CD8-positive, alpha-beta memory T cell (primary cell): ENCODE measurements around the gene MARK3. TPM values are rescaled to one million over a fixed set of nuclear protein-coding genes. Genes with fewer than 3 reads are reported as not detected.
"Not testable (repeated sequence)": the region's sequence is repeated elsewhere in the genome, so short reads cannot be mapped to it uniquely, and the experiment has no call there.

Experiments used
- CTCF ChIA-PET: fragments of 350-600 bp; sonication (Branson Sonifier 250); formaldehyde crosslinking; loops from one replicate; lab custom pipeline; 2021; ENCODE audit warnings: antibody characterized with exemption; lab: Charles Lee
- POLR2A ChIA-PET: fragments of 350-600 bp; sonication (Branson Sonifier 250); formaldehyde crosslinking; loops from one replicate; lab custom pipeline; 2021; ENCODE audit warnings: antibody characterized with exemption; lab: Charles Lee
- DNase-seq, 5 donors: peaks; one replicate each; pipeline versions ENCODE4 v3.0.0 to v3.0.0-alpha.2; 2020 to 2022; ENCODE audit warnings: mixed read lengths in 1 of 5
- H3K27ac ChIP-seq: one replicate; pipeline ENCODE4 v1.7.0; 2013; ENCODE audit warnings: low read depth, mild to moderate bottlenecking, low read length, moderate library complexity
- H3K27me3 ChIP-seq: 2 replicates; pipeline ENCODE4 v1.7.0; 2013; ENCODE audit warnings: low read length, mild to moderate bottlenecking; ENCODE audit not compliant: insufficient read depth, poor library complexity, severe bottlenecking
- H3K36me3 ChIP-seq: 2 replicates; pipeline ENCODE4 v1.7.0; 2013; ENCODE audit warnings: mild to moderate bottlenecking, low read length, moderate library complexity; ENCODE audit not compliant: insufficient read depth
- H3K4me1 ChIP-seq: 2 replicates; pipeline ENCODE4 v1.7.0; 2013; ENCODE audit warnings: mild to moderate bottlenecking, low read length, moderate library complexity; ENCODE audit not compliant: insufficient read depth
- H3K4me3 ChIP-seq: 2 replicates; pipeline ENCODE4 v1.7.0; 2013; ENCODE audit warnings: mild to moderate bottlenecking, low read length
- H3K9me3 ChIP-seq: 2 replicates; pipeline ENCODE4 v1.7.0; 2013; ENCODE audit warnings: mild to moderate bottlenecking, low read length
- H3K27ac Mint-ChIP-seq, 8 donors: one replicate each; pipeline ENCODE4 v1.8.0; 2020 to 2021; ENCODE audit warnings: mixed read lengths in 8 of 8, mild to moderate bottlenecking in 6 of 8, inconsistent platforms in 3 of 8, moderate library complexity in 3 of 8
- H3K27me3 Mint-ChIP-seq, 2 donors: one replicate each; pipeline ENCODE4 v1.8.0; 2020 to 2021; ENCODE audit warnings: mixed read lengths in 2 of 2, mild to moderate bottlenecking in 1 of 2, moderate library complexity in 1 of 2
- H3K36me3 Mint-ChIP-seq, 3 donors: one replicate each; pipeline ENCODE4 v1.8.0; 2020 to 2021; ENCODE audit warnings: mixed read lengths in 3 of 3, inconsistent platforms in 1 of 3, mild to moderate bottlenecking in 1 of 3
- H3K4me1 Mint-ChIP-seq, 3 donors: one replicate each; pipeline ENCODE4 v1.8.0; 2020 to 2021; ENCODE audit warnings: mixed read lengths in 3 of 3, inconsistent platforms in 1 of 3, mild to moderate bottlenecking in 1 of 3
- H3K4me3 Mint-ChIP-seq, 7 donors: one replicate each; pipeline ENCODE4 v1.8.0; 2020 to 2021; ENCODE audit warnings: mixed read lengths in 7 of 7, mild to moderate bottlenecking in 6 of 7, moderate library complexity in 4 of 7, inconsistent platforms in 2 of 7
- H3K9me3 Mint-ChIP-seq, 5 donors: one replicate each; pipeline ENCODE4 v1.8.0; 2020 to 2022; ENCODE audit warnings: mixed read lengths in 5 of 5, mild to moderate bottlenecking in 3 of 5, moderate library complexity in 2 of 5, inconsistent platforms in 1 of 5
- polyA plus RNA-seq: library from polyadenylated mRNA; unstranded; fragments of 300-500 nt; fragmentation: Illumina TruSeq; gene quantifications from one replicate; pipeline ENCODE4 v1.2.3, GENCODE V29; 2021
- total RNA-seq, 2 experiments: library from RNA; stranded (reverse); gene quantifications; one replicate each; pipeline ENCODE4 v1.2.3, GENCODE V29; 2021

The MARK3 gene
- total and polyA plus RNA-seq, 3 experiments from 2014 or later, result 45.7 to 92.7 (median 91.9) TPM

- Mint-ChIP-seq H3K4me1 (peaks cover 5 to 13% (median 7%) of the 10 kb centered on the region in 3 donors), H3K4me3 (no peak overlapping the region), H3K9me3 (peaks cover 0 to 3% (median 0%) of the 10 kb centered on the region in 5 donors), H3K36me3 (no peaks in the 10 kb centered on the region), H3K27me3 (peaks cover 9 to 20% of the 10 kb centered on the region in 2 donors), H3K27ac (no peak overlapping the region)
- Histone ChIP-seq H3K4me1 (no peaks in the 10 kb centered on the region), H3K27ac (no peak overlapping the region), H3K27me3 (no peaks in the 10 kb centered on the region), H3K4me3 (no peak overlapping the region), H3K36me3 (no peaks in the 10 kb centered on the region), H3K9me3 (no peaks in the 10 kb centered on the region)
- DNase-seq, result no peak
- POLR2A ChIA-PET, result no interaction called here
- CTCF ChIA-PET, result no interaction called here
These were observed 31.1 kb upstream of the MARK3 start for GRCh38 chr14:103354141-103354540.

DNA sequence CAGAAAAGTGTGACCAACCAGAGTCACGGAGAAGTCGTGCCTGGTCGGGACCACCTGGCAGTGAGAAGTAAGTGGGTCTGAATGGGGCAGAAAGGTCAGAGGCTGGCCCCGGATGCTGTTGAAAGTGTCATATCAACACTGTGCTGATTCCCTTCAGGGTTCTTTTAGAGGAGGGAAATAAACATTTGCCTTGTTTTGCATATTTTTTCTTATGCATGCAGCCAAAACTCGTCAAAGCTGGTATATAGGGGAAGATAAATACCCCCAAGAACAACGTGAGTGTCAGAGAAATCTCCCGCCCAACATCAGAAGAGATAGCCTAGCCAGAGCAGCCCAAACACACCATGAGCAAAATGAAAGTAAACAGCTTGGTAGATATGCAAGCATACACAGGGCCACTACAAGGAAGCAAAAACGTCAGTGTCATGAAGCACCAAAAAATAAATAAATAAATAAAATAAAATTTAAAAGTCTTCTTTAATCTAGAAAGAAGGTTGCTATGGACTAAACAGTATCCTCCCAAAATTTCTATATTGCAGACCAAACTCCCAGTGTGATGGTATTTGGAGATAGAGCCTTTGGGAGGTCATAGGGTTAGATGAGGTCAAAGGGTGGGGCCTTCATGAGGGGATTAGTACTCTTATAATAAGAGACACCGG is 29.1 kb upstream of the MARK3 start:
- H3K4me3 ChIP-seq, result no peak overlapping the region
- H3K27me3 Mint-ChIP-seq, result peaks cover 13 to 28% of the 10 kb centered on the region in 2 donors
- H3K36me3 Mint-ChIP-seq, result no peaks in the 10 kb centered on the region
- H3K27me3 ChIP-seq, result no peaks in the 10 kb centered on the region
- no peak for DNase-seq
- H3K4me1 ChIP-seq, result no peaks in the 10 kb centered on the region
- H3K9me3 ChIP-seq, result no peaks in the 10 kb centered on the region
- H3K27ac Mint-ChIP-seq, result peak overlapping the region in 2 of 8 donors; percentile 8 to 81
- CTCF ChIA-PET, result interaction anchor here (2.1 kb wide), 1 partner anchor 13 kb away, joined by 5 read pairs; no protein-coding TSS in a partner anchor
- peak overlapping the region; percentile 24 for H3K27ac ChIP-seq
- H3K36me3 ChIP-seq, result no peaks in the 10 kb centered on the region
- POLR2A ChIA-PET, result no interaction called here
- peak overlapping the region in 2 of 7 donors; percentile 40 to 46 for H3K4me3 Mint-ChIP-seq
- H3K4me1 Mint-ChIP-seq, result peaks cover 5 to 13% (median 7%) of the 10 kb centered on the region in 3 donors
- peaks cover 0 to 3% (median 0%) of the 10 kb centered on the region in 5 donors for H3K9me3 Mint-ChIP-seq

DNA sequence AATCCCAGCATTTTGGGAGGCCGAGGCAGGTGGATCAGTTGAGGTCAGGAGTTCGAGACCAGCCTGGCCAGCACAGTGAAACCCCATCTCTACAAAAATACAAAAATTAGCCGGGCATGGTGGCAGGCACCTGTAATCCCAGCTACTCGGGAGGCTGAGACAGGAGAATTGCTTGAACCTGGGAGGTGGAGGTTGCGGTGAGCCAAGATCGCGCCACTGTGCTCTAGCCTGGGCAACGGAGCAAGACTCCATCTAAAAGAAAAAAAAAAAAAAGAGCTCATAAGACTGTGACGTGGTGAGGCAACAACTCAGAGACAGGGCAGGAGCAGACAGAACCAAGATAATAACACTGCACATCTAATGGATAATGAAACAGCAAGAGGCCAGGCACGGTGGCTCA is 27.7 kb upstream of the MARK3 start:
- not testable (repeated sequence) for H3K36me3 Mint-ChIP-seq, H3K27me3 ChIP-seq, H3K36me3 ChIP-seq, H3K4me3 Mint-ChIP-seq, H3K4me1 ChIP-seq, H3K4me3 ChIP-seq, DNase-seq, H3K27ac Mint-ChIP-seq, H3K27ac ChIP-seq, H3K9me3 ChIP-seq
- H3K9me3 Mint-ChIP-seq, result peaks cover 6 to 13% (median 10%) of the 10 kb centered on the region in 5 donors
- POLR2A ChIA-PET, result interaction anchor here (0.7 kb wide), 1 partner anchor 356 kb away, joined by 9 read pairs; no protein-coding TSS in a partner anchor
- peaks cover 16 to 28% of the 10 kb centered on the region in 2 donors for H3K27me3 Mint-ChIP-seq
- H3K4me1 Mint-ChIP-seq, result peaks cover 5 to 13% (median 7%) of the 10 kb centered on the region in 3 donors
- CTCF ChIA-PET, result interaction anchor here (1.0 to 2.1 kb wide), 2 partner anchors 14 to 48 kb away, joined by 3 to 5 read pairs; no protein-coding TSS in a partner anchor

DNA sequence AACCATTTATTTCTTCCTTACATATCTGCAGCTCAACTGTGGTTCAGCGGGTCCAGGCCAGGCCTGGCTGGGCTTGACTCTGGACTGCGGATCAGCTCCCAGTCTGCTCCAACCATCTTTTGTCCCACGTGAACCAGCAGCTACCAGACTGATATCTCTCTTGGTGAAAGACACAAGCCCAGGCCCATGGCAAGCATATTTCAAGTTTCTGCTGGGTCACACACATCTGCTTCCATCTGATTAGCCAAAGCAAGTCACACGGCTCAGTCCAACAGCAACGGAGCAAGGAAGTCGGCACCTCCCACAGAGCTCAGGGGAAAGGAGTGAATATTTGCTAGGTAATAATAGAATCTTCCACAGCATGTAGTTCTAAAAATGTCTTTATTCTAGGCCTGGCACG is 24.7 kb upstream of the MARK3 start:
- Mint-ChIP-seq H3K4me1 (peaks cover 5 to 13% (median 7%) of the 10 kb centered on the region in 3 donors), H3K9me3 (peaks cover 16 to 30% (median 25%) of the 10 kb centered on the region in 5 donors), H3K4me3 (no peak overlapping the region), H3K27me3 (peaks cover 17 to 20% of the 10 kb centered on the region in 2 donors), H3K27ac (no peak overlapping the region), H3K36me3 (peaks cover 2 to 22% (median 2%) of the 10 kb centered on the region in 3 donors)
- Histone ChIP-seq H3K27me3 (no peaks in the 10 kb centered on the region), H3K36me3 (no peaks in the 10 kb centered on the region), H3K4me3 (no peak overlapping the region), H3K4me1 (no peaks in the 10 kb centered on the region), H3K9me3 (no peaks in the 10 kb centered on the region), H3K27ac (no peak overlapping the region)
- DNase-seq, result no peak
- ChIA-PET CTCF (interaction anchor here (1.1 kb wide), 1 partner anchor 9 kb away, joined by 3 read pairs; no protein-coding TSS in a partner anchor), POLR2A (no interaction called here)

GRCh38 chr14:103361867-103362266 is 23.3 kb upstream of the MARK3 start:
- Histone ChIP-seq H3K27me3 (no peaks in the 10 kb centered on the region), H3K9me3 (no peaks in the 10 kb centered on the region), H3K27ac (no peak overlapping the region), H3K36me3 (no peaks in the 10 kb centered on the region), H3K4me1 (no peaks in the 10 kb centered on the region), H3K4me3 (no peak overlapping the region)
- peaks cover 14 to 22% of the 10 kb centered on the region in 2 donors for H3K27me3 Mint-ChIP-seq
- ChIA-PET CTCF (interaction anchor here (1.1 kb wide), 1 partner anchor 8 kb away, joined by 3 read pairs; no protein-coding TSS in a partner anchor), POLR2A (no interaction called here)
- no peak overlapping the region for H3K4me3 Mint-ChIP-seq
- peaks cover 0 to 4% (median 2%) of the 10 kb centered on the region in 3 donors for H3K4me1 Mint-ChIP-seq
- H3K9me3 Mint-ChIP-seq, result peaks cover 16 to 30% (median 25%) of the 10 kb centered on the region in 5 donors
- H3K36me3 Mint-ChIP-seq, result peaks cover 2 to 22% (median 2%) of the 10 kb centered on the region in 3 donors
- no peak overlapping the region for H3K27ac Mint-ChIP-seq
- DNase-seq, result no peak

- no peak overlapping the region for H3K4me3 Mint-ChIP-seq
- ChIA-PET POLR2A (no interaction called here), CTCF (no interaction called here)
- peaks cover 2 to 22% (median 2%) of the 10 kb centered on the region in 3 donors for H3K36me3 Mint-ChIP-seq
- no peak overlapping the region for H3K4me3 ChIP-seq
- peaks cover 14 to 30% (median 25%) of the 10 kb centered on the region in 5 donors for H3K9me3 Mint-ChIP-seq
- no peaks in the 10 kb centered on the region for H3K4me1 Mint-ChIP-seq
- no peaks in the 10 kb centered on the region for H3K9me3 ChIP-seq
- no peak overlapping the region for H3K27ac Mint-ChIP-seq
- H3K27me3 Mint-ChIP-seq, result peaks cover 14 to 23% of the 10 kb centered on the region in 2 donors
- H3K36me3 ChIP-seq, result no peaks in the 10 kb centered on the region
- no peaks in the 10 kb centered on the region for H3K4me1 ChIP-seq
- H3K27me3 ChIP-seq, result no peaks in the 10 kb centered on the region
- H3K27ac ChIP-seq, result no peak overlapping the region
- DNase-seq, result no peak
These were observed 22.4 kb upstream of the MARK3 start for GRCh38 chr14:103362780-103363179.

- Histone ChIP-seq H3K27ac (no peak overlapping the region), H3K36me3 (no peaks in the 10 kb centered on the region), H3K27me3 (no peaks in the 10 kb centered on the region), H3K4me1 (no peaks in the 10 kb centered on the region), H3K9me3 (no peaks in the 10 kb centered on the region), H3K4me3 (no peak overlapping the region)
- peaks cover 13 to 25% (median 21%) of the 10 kb centered on the region in 5 donors for H3K9me3 Mint-ChIP-seq
- no peak overlapping the region for H3K27ac Mint-ChIP-seq
- H3K4me3 Mint-ChIP-seq, result no peak overlapping the region
- no peaks in the 10 kb centered on the region for H3K4me1 Mint-ChIP-seq
- H3K36me3 Mint-ChIP-seq, result peaks cover 2 to 20% (median 4%) of the 10 kb centered on the region in 3 donors
- peaks cover 5 to 17% of the 10 kb centered on the region in 2 donors for H3K27me3 Mint-ChIP-seq
- DNase-seq, result no peak
- POLR2A ChIA-PET, result no interaction called here
- CTCF ChIA-PET, result interaction anchor here (1.8 kb wide), 1 partner anchor 25 kb away, joined by 5 read pairs; no protein-coding TSS in a partner anchor
These were observed 18.5 kb upstream of the MARK3 start for GRCh38 chr14:103366741-103367140.

- ChIA-PET POLR2A (no interaction called here), CTCF (interaction anchor here (0.8 to 1.8 kb wide), 2 partner anchors 23 to 25 kb away, joined by 3 to 5 read pairs; no protein-coding TSS in a partner anchor)
- Histone ChIP-seq H3K4me3 (no peak overlapping the region), H3K9me3 (no peaks in the 10 kb centered on the region), H3K36me3 (no peaks in the 10 kb centered on the region), H3K27me3 (no peaks in the 10 kb centered on the region), H3K27ac (no peak overlapping the region), H3K4me1 (no peaks in the 10 kb centered on the region)
- H3K36me3 Mint-ChIP-seq, result peaks cover 2 to 12% (median 4%) of the 10 kb centered on the region in 3 donors
- no peak overlapping the region for H3K27ac Mint-ChIP-seq
- no peak overlapping the region for H3K4me3 Mint-ChIP-seq
- no peaks in the 10 kb centered on the region for H3K4me1 Mint-ChIP-seq
- H3K9me3 Mint-ChIP-seq, result peaks cover 6 to 12% (median 11%) of the 10 kb centered on the region in 5 donors
- no peak for DNase-seq
- H3K27me3 Mint-ChIP-seq, result peaks cover 8 to 13% of the 10 kb centered on the region in 2 donors
These were observed 17.2 kb upstream of the MARK3 start for GRCh38 chr14:103367995-103368394.
